ENCODE measurements around the gene UBE2N.
"Not testable (repeated sequence)": the region's sequence is repeated elsewhere in the genome, so short reads cannot be mapped to it uniquely, and the experiment has no call there.

UBE2N gene

GRCh38 chr12:93438266-93439050 lies 3.3 kb downstream of the UBE2N start:
- TF ChIP-seq, protein P1, sequence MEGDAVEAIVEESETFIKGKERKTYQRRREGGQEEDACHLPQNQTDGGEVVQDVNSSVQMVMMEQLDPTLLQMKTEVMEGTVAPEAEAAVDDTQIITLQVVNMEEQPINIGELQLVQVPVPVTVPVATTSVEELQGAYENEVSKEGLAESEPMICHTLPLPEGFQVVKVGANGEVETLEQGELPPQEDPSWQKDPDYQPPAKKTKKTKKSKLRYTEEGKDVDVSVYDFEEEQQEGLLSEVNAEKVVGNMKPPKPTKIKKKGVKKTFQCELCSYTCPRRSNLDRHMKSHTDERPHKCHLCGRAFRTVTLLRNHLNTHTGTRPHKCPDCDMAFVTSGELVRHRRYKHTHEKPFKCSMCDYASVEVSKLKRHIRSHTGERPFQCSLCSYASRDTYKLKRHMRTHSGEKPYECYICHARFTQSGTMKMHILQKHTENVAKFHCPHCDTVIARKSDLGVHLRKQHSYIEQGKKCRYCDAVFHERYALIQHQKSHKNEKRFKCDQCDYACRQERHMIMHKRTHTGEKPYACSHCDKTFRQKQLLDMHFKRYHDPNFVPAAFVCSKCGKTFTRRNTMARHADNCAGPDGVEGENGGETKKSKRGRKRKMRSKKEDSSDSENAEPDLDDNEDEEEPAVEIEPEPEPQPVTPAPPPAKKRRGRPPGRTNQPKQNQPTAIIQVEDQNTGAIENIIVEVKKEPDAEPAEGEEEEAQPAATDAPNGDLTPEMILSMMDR (IDR thresholded peaks at IDR 0.05; ENCODE audit: low read depth, low read length) = no peak
- in situ Hi-C loops (cut with HindIII; ENCODE audit: low sequenced_read_pairs) = no loop called here
- no peak overlapping the region for H3K4me3 ChIP-seq (ENCODE audit: low read depth, low read length)

DNA sequence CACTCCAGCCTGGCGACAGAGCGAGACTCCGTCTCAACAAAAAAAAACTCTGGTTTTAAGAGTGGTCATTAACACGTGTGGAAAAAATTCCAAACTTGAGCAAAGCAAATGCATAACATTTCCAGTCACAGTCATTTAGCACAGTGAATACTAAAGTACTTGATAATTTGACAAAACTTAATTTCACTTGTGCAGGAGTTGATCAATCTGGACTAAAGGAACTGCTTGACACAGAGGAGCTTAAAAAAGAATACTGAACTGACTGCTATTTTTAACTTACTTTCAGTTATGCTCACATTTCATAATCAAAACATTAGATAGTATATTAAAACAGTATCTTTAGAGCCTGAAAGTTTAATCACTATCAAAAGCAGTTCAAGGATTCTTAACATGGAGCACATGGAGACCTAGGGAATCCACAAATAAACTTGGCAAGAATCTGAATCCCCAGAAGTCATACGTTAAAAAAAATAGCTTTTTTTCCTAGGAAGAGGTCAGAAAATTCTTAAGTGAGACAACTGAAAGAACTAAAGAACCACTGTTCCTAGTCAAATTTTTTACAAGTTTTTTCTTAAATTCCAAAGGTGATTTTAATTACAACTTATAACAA lies 7.4 kb downstream of the UBE2N start:
- no peak for DNase-seq (ENCODE audit: low read depth, low spot score)
- in situ Hi-C loops (cut with HindIII; ENCODE audit: low sequenced_read_pairs) = no loop called here
- no peak overlapping the region for H3K4me3 ChIP-seq (ENCODE audit: low read depth, low read length)
- TF ChIP-seq, protein P1 (IDR thresholded peaks at IDR 0.05; ENCODE audit: low read depth, low read length) = no peak

More at GRCh38 chr12:93438266-93439050, 3.3 kb downstream of the UBE2N start:
- DNase-seq (ENCODE audit: low read depth, low spot score) = no peak

DNA sequence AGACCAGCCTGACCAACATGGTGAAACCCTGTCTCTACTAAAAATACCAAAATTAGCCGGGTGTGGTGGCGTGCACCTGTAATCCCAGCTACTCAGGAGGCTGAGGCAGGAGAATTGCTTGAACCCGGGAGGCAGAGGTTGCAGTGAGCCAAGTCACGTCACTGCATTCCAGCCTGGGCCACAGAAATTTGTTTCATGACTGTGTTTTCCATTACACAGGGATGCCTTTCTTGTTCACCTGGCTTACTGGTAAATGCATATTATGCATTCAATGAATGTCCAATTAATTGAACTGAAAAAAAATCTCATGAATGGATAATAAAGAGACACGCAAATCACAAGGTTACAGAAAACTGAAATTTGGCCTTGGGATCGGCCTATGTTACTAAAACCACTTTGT lies 9.7 kb downstream of the UBE2N start:
- H3K4me3 ChIP-seq (ENCODE audit: low read depth, low read length); DNase-seq (ENCODE audit: low read depth, low spot score); in situ Hi-C loops (cut with HindIII; ENCODE audit: low sequenced_read_pairs): not testable (repeated sequence)

GRCh38 chr12:93430280-93430679 lies 11.5 kb downstream of the UBE2N start:
- in situ Hi-C loops (cut with HindIII; ENCODE audit: low sequenced_read_pairs) = no loop called here
- DNase-seq (ENCODE audit: low read depth, low spot score) = no peak
- no peak overlapping the region for H3K4me3 ChIP-seq (ENCODE audit: low read depth, low read length)
- TF ChIP-seq, protein P1 (IDR thresholded peaks at IDR 0.05; ENCODE audit: low read depth, low read length) = no peak

DNA sequence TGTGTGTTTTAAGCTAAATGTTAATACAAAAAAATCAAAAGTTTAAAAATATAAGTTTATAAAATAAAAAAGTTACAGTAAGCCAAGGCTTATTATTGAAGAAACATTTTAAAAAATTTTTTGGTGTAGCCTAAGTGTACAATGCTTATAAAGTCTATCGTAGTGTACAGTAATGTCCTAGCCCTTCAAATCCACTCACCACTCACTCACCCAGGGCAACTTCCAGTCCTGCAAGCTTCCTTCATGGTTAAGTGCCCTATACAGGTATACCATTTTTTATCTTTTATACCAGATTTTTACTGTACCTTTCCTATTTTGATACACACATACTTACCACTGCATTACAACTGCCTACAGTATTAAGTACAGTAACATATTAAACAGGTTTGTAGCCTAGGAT lies 11.9 kb downstream of the UBE2N start:
- no peak for DNase-seq (ENCODE audit: low read depth, low spot score)
- no peak overlapping the region for H3K4me3 ChIP-seq (ENCODE audit: low read depth, low read length)
- in situ Hi-C loops (cut with HindIII; ENCODE audit: low sequenced_read_pairs) = no loop called here

GRCh38 chr12:93429448-93429847 lies 12.3 kb downstream of the UBE2N start:
- TF ChIP-seq, protein P1 (IDR thresholded peaks at IDR 0.05; ENCODE audit: low read depth, low read length) = no peak
- no peak overlapping the region for H3K4me3 ChIP-seq (ENCODE audit: low read depth, low read length)
- in situ Hi-C loops (cut with HindIII; ENCODE audit: low sequenced_read_pairs) = no loop called here
- DNase-seq (ENCODE audit: low read depth, low spot score) = no peak

More for the DNA sequence above, 11.9 kb downstream of the UBE2N start:
- TF ChIP-seq, protein P1 (IDR thresholded peaks at IDR 0.05; ENCODE audit: low read depth, low read length) = no peak
